Hindlimb muscle (tissue), 1 donor: ENCODE results near the gene SLC39A9. TPM values are rescaled to one million over a fixed set of nuclear protein-coding genes. Genes with fewer than 3 reads are reported as not detected.
A peak's percentile ranks its signal among the peaks of the same experiment; 100 is the strongest.

Source experiments
- DNase-seq: peaks from one replicate; pipeline ENCODE4 v3.0.0-alpha.2; 2013
- polyA plus RNA-seq: library from polyadenylated mRNA; unstranded; fragments of 120-200 nt; gene quantifications from one replicate; pipeline ENCODE4 v1.2.1, GENCODE V29; 2013; ENCODE audit not compliant: insufficient read length

SLC39A9 gene
- 27.1 TPM for polyA plus RNA-seq

- DNase-seq: peak; percentile 96
These were observed at the start of gene SLC39A9, which contains the start of gene ERH for GRCh38 chr14:69398053-69398817. Gene SLC39A9 (plus strand): TSS chr14:69398692. CDS start chr14:69399370, 678 bp downstream. Gene ERH (minus strand): TSS chr14:69398299. CDS start chr14:69398233, 66 bp downstream.

GRCh38 chr14:69349091-69349777 lies 49.3 kb upstream of the SLC39A9 start:
- DNase-seq: no peak

GRCh38 chr14:69350892-69351291 lies 47.6 kb upstream of the SLC39A9 start:
- no peak for DNase-seq

GRCh38 chr14:69351385-69351784 lies 47.1 kb upstream of the SLC39A9 start:
- no peak for DNase-seq

- no peak for DNase-seq
These were observed 46.6 kb upstream of the SLC39A9 start for GRCh38 chr14:69351911-69352310.

GRCh38 chr14:69353168-69353567 lies 45.3 kb upstream of the SLC39A9 start:
- no peak for DNase-seq

- DNase-seq: no peak
These were observed 43.9 kb upstream of the SLC39A9 start for GRCh38 chr14:69354383-69355153.

GRCh38 chr14:69355154-69355597 lies 43.3 kb upstream of the SLC39A9 start:
- DNase-seq: peak; percentile 9

GRCh38 chr14:69355607-69356281 lies 42.7 kb upstream of the SLC39A9 start:
- DNase-seq: peak; percentile 35

- DNase-seq: no peak
These were observed 41.5 kb upstream of the SLC39A9 start for GRCh38 chr14:69356903-69357543.

- no peak for DNase-seq
These were observed 40.8 kb upstream of the SLC39A9 start for GRCh38 chr14:69357544-69358200.

- no peak for DNase-seq
These were observed 40.1 kb upstream of the SLC39A9 start for GRCh38 chr14:69358233-69358963.

GRCh38 chr14:69358966-69359365 lies 39.5 kb upstream of the SLC39A9 start:
- no peak for DNase-seq

- DNase-seq: no peak
These were observed 37.9 kb upstream of the SLC39A9 start for GRCh38 chr14:69360438-69361108.

- peak; percentile 36 for DNase-seq
These were observed 35.4 kb upstream of the SLC39A9 start for GRCh38 chr14:69363055-69363454.

GRCh38 chr14:69363964-69364363 lies 34.5 kb upstream of the SLC39A9 start:
- DNase-seq: no peak

GRCh38 chr14:69364378-69364777 lies 34.1 kb upstream of the SLC39A9 start:
- no peak for DNase-seq

- DNase-seq: no peak
These were observed 32.4 kb upstream of the SLC39A9 start for GRCh38 chr14:69366069-69366468.

GRCh38 chr14:69366761-69367160 lies 31.7 kb upstream of the SLC39A9 start:
- no peak for DNase-seq

- no peak for DNase-seq
These were observed 30.1 kb upstream of the SLC39A9 start for GRCh38 chr14:69368381-69368780.
